Smooth muscle cell (in vitro differentiated cells): ENCODE results near the gene MSI1. TPM values are rescaled to one million over a fixed set of nuclear protein-coding genes. Genes with fewer than 3 reads are reported as not detected.

Experiments used
- DNase-seq: peaks from one replicate; lab custom pipeline; 2025; ENCODE audit not compliant: unreplicated experiment; lab: John Stamatoyannopoulos, UW
- H2AFZ ChIP-seq: fragments of 200-600 bp; sonication (generic); 2 replicates; pipeline ENCODE4 v1.6.0; 2016; ENCODE audit warnings: antibody characterized with exemption, low read depth, mild to moderate bottlenecking
- H3F3A ChIP-seq: fragments of 200-600 bp; sonication (generic); 2 replicates; pipeline ENCODE4 v1.6.0; 2017; ENCODE audit warnings: antibody characterized with exemption, low read depth
- H3K27ac ChIP-seq: fragments of 200-600 bp; sonication (generic); 2 replicates; pipeline ENCODE4 v1.5.1; 2016; ENCODE audit warnings: low read depth, mild to moderate bottlenecking
- H3K27me3 ChIP-seq: fragments of 200-600 bp; sonication (generic); 2 replicates; pipeline ENCODE4 v1.6.1; 2016; ENCODE audit warnings: low read depth, mild to moderate bottlenecking
- H3K36me3 ChIP-seq: fragments of 200-600 bp; sonication (generic); 2 replicates; pipeline ENCODE4 v1.5.1; 2016; ENCODE audit warnings: low read depth
- H3K4me1 ChIP-seq: fragments of 200-600 bp; sonication (generic); 2 replicates; pipeline ENCODE4 v1.5.1; 2016; ENCODE audit warnings: low read depth
- H3K4me2 ChIP-seq: fragments of 200-600 bp; sonication (generic); 2 replicates; pipeline ENCODE4 v1.6.0; 2016; ENCODE audit warnings: mild to moderate bottlenecking
- H3K4me3 ChIP-seq: fragments of 200-600 bp; sonication (generic); 2 replicates; pipeline ENCODE4 v1.5.1; 2016; ENCODE audit warnings: mild to moderate bottlenecking
- H3K79me2 ChIP-seq: fragments of 200-600 bp; sonication (generic); 2 replicates; pipeline ENCODE4 v1.6.0; 2016; ENCODE audit warnings: low read depth, mild to moderate bottlenecking
- H3K9ac ChIP-seq: fragments of 200-600 bp; sonication (generic); 2 replicates; pipeline ENCODE4 v1.6.0; 2016; ENCODE audit warnings: low read depth
- H3K9me3 ChIP-seq: fragments of 200-600 bp; sonication (generic); replicated peaks from 2 replicates; pipeline ENCODE4 v1.5.1; 2016; ENCODE audit warnings: low read depth
- H4K20me1 ChIP-seq: fragments of 200-600 bp; sonication (generic); 2 replicates; pipeline ENCODE4 v1.6.0; 2016; ENCODE audit warnings: low read depth
- CTCF ChIP-seq: fragments of 200-600 bp; sonication (generic); IDR thresholded peaks from 2 replicates; pipeline ENCODE4 v1.5.1; 2017; ENCODE audit warnings: borderline replicate concordance, mild to moderate bottlenecking, antibody characterized with exemption; ENCODE audit not compliant: insufficient read depth, poor library complexity, severe bottlenecking
- WGBS: methylation state at CpG from one replicate; pipeline ENCODE4 v1.1.7; 2016; ENCODE audit warnings: low lambda C conversion rate; 5-methylcytosine and 5-hydroxymethylcytosine counted together
- polyA plus RNA-seq: library from polyadenylated mRNA; unstranded; fragments of >200 nt; fragmentation: Nextera tagmentation; extraction: Ambion mirVana; gene quantifications from 2 replicates; pipeline ENCODE4 v1.2.1, GENCODE V29; 2016
- total RNA-seq: library from RNA; depleted of rRNA; stranded (reverse); fragments of >200 nt; gene quantifications from 2 replicates; pipeline ENCODE4 v1.2.3, GENCODE V29; 2014

The MSI1 gene
- total and polyA plus RNA-seq, 2 experiments from 2014 or later = 1.3 to 6.8 TPM

GRCh38 chr12:120359128-120359527 lies 9.8 kb downstream of the MSI1 start:
- H3K4me1 ChIP-seq = peaks cover 41% of the 10 kb centered on the region
- H3K4me3 ChIP-seq = no peak overlapping the region
- 83% methylated on average over 1 of the region's 1 CpG for whole genome bisulfite sequencing
- peaks cover 6% of the 10 kb centered on the region for H3F3A ChIP-seq
- H2AFZ ChIP-seq = no peak overlapping the region
- no peaks in the 10 kb centered on the region for H3K9me3 ChIP-seq
- no peaks in the 10 kb centered on the region for H3K79me2 ChIP-seq
- no peak overlapping the region for H3K27ac ChIP-seq
- no peaks in the 10 kb centered on the region for H4K20me1 ChIP-seq
- no peak overlapping the region for H3K9ac ChIP-seq
- H3K36me3 ChIP-seq = no peaks in the 10 kb centered on the region
- DNase-seq = no peak
- H3K27me3 ChIP-seq = no peaks in the 10 kb centered on the region
- no peak overlapping the region for H3K4me2 ChIP-seq
- TF ChIP-seq CTCF = no peak

DNA sequence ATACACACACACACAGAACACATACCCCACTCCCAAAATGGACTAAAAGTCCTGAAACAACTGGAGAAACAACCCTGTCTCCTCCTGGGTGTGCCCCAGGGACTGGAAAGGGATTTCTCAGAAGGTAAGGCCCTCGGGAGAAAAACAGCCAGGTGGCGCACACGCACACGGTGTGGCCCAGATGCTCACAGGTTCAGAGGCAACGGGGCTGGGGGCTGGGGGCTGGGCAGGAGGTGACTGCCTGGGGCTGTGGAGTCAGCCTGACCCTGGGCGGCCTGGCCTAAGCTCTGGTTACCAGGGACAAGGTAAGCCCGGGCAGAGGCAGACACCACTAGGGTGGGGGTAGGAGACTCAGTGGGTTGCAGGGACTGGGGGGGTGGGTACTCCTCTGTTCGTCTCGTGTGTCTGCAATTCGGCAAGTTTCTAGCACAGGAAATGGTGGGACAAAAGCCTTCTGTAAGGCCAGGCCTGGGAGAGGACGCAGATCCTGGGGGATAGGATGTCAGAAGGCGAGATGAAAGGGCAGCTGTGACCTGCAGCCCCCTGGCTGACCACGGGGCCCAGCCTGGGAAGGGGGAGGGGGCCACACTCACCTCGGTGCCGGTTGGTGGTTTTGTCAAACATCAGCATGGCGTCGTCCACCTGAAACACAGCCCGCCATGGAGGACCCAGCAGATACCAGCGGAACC lies 10.4 kb downstream of the MSI1 start:
- H4K20me1 ChIP-seq = no peaks in the 10 kb centered on the region
- no peak overlapping the region for H3K9ac ChIP-seq
- no peak overlapping the region for H3K4me2 ChIP-seq
- no peaks in the 10 kb centered on the region for H3K9me3 ChIP-seq
- no peaks in the 10 kb centered on the region for H3K79me2 ChIP-seq
- no peak for TF ChIP-seq CTCF
- no peak overlapping the region for H3K27ac ChIP-seq
- no peaks in the 10 kb centered on the region for H3K27me3 ChIP-seq
- 77% methylated on average over 18 of the region's 19 CpGs for WGBS
- peaks cover 6% of the 10 kb centered on the region for H3F3A ChIP-seq
- no peak overlapping the region for H3K4me3 ChIP-seq
- H3K36me3 ChIP-seq = no peaks in the 10 kb centered on the region
- DNase-seq = no peak
- no peak overlapping the region for H2AFZ ChIP-seq
- peaks cover 35% of the 10 kb centered on the region for H3K4me1 ChIP-seq

DNA sequence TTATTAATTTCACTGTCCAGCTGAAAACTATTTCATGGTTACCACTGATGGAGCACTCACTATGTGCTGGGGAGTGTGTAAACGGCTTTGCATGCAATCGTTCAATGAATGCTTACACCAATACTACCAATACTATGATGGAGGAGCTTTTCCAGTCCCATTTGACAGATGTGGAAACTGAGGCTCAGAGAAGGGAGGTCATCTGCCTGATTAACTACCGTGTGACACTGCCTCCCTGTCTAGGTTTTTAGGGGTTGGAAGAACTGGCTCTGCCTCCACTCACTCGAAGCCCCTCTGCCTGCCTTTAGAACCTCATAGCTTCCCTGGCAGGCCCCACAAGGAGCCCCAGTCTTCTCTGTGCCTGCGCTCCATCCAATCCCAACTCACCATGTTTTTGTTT lies 11.9 kb downstream of the MSI1 start:
- Histone ChIP-seq H3K4me3 (no peak overlapping the region), H3K4me1 (peaks cover 23% of the 10 kb centered on the region), H2AFZ (no peak overlapping the region), H3K27ac (peak overlapping the region; percentile 70), H4K20me1 (no peaks in the 10 kb centered on the region), H3K9ac (no peak overlapping the region), H3K9me3 (no peaks in the 10 kb centered on the region), H3K79me2 (no peaks in the 10 kb centered on the region), H3K4me2 (peak overlapping the region; percentile 64), H3F3A (peaks cover 6% of the 10 kb centered on the region), H3K36me3 (no peaks in the 10 kb centered on the region), H3K27me3 (no peaks in the 10 kb centered on the region)
- TF ChIP-seq CTCF = no peak
- no peak for DNase-seq
- WGBS = 97% methylated on average over 5 of the region's 5 CpGs

DNA sequence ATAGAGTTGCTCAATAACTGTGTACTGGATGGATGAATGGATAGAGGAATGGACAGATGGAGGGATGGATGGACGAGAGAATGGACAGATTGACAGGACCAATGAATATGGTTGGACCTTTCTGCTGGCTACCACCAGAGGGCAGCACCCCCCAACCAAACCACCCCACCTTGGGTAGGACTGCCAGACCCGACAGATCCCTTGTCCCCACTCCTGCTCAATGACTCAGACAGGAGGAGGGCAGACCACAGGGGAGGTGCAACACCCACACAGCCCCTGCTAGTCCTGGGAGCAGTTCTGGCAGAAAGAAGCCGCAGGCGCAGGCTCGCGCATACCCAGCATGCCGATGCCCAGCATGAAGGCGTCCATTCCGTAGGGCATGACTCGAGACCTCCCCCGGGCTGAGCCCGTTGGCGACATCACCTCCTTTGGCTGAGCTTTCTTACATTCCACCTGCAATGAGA lies 12.4 kb downstream of the MSI1 start:
- peak overlapping the region; percentile 64 for H3K4me2 ChIP-seq
- DNase-seq = peak; percentile 73
- H3K27ac ChIP-seq = peak overlapping the region; percentile 70
- H2AFZ ChIP-seq = no peak overlapping the region
- no peaks in the 10 kb centered on the region for H4K20me1 ChIP-seq
- peaks cover 20% of the 10 kb centered on the region for H3K4me1 ChIP-seq
- 5% methylated on average over 13 of the region's 13 CpGs for WGBS
- H3K9ac ChIP-seq = no peak overlapping the region
- no peaks in the 10 kb centered on the region for H3K79me2 ChIP-seq
- H3K4me3 ChIP-seq = no peak overlapping the region
- no peaks in the 10 kb centered on the region for H3K9me3 ChIP-seq
- peak; percentile 88 for TF ChIP-seq CTCF
- H3K36me3 ChIP-seq = no peaks in the 10 kb centered on the region
- H3F3A ChIP-seq = peaks cover 6% of the 10 kb centered on the region
- no peaks in the 10 kb centered on the region for H3K27me3 ChIP-seq
